Esophagus muscularis mucosa (tissue), 4 donors: ENCODE results near the gene DLX6.

ENCODE experiments used
- CTCF ChIP-seq, 3 experiments: fragments of 200-600 bp in 2 of 3; fragments of 450-650 bp in 1 of 3; sonication (generic) in 2 of 3; IDR thresholded peaks; one replicate each; pipeline ENCODE4 v1.5.1; 2017 to 2019; ENCODE audit warnings: antibody characterized with exemption in 3 of 3, mild to moderate bottlenecking in 2 of 3, moderate library complexity in 1 of 3
- EP300 ChIP-seq: sonication (generic); formaldehyde crosslinking; IDR thresholded peaks from one replicate; pipeline ENCODE4 v1.6.1; 2017; ENCODE audit warnings: antibody characterized with exemption
- POLR2A ChIP-seq: fragments of 450-650 bp; IDR thresholded peaks from one replicate; pipeline ENCODE4 v1.6.1; 2017; ENCODE audit warnings: antibody characterized with exemption, moderate library complexity, mild to moderate bottlenecking, low read depth
- POLR2AphosphoS5 ChIP-seq, 2 donors: sonication (generic); formaldehyde crosslinking; IDR thresholded peaks; one replicate each; pipeline ENCODE4 v1.6.1; 2017; ENCODE audit warnings: antibody characterized with exemption in 2 of 2

- TF ChIP-seq POLR2AphosphoS5 (IDR thresholded peaks at IDR 0.05) (no peak), POLR2A (no peak), CTCF (IDR thresholded peaks at IDR 0.05) (no peak), EP300 (no peak)
These were observed 14.4 kb downstream of the DLX6 start for GRCh38 chr7:97019710-97020225.
